H9 (cell line): ENCODE results near the gene CD47. TPM values are rescaled to one million over a fixed set of nuclear protein-coding genes. Genes with fewer than 3 reads are reported as not detected.

Experiments
- DNase-seq: peaks from one replicate; pipeline ENCODE4 v3.0.0-alpha.2; 2017
- H2AFZ ChIP-seq: one replicate; pipeline ENCODE4 v1.6.1; 2013; ENCODE audit warnings: mild to moderate bottlenecking, low read length, control low read depth, moderate library complexity
- H2AK5ac ChIP-seq: 2 replicates; pipeline ENCODE4 v1.6.1; 2013; ENCODE audit warnings: low read length, control low read depth, mixed read lengths; ENCODE audit not compliant: insufficient read length
- H2BK120ac ChIP-seq: one replicate; pipeline ENCODE4 v1.6.1; 2013; ENCODE audit warnings: low read depth, mild to moderate bottlenecking, low read length, control low read depth, inconsistent platforms; ENCODE audit not compliant: poor library complexity, severe bottlenecking
- H2BK12ac ChIP-seq: 2 replicates; pipeline ENCODE4 v1.6.1; 2013; ENCODE audit warnings: low read length, control low read depth, mixed read lengths, low read depth; ENCODE audit not compliant: insufficient read length
- H2BK15ac ChIP-seq: 2 replicates; pipeline ENCODE4 v1.6.1; 2013; ENCODE audit warnings: low read depth, low read length, control low read depth
- H2BK20ac ChIP-seq: one replicate; pipeline ENCODE4 v1.6.1; 2013; ENCODE audit warnings: low read depth, mild to moderate bottlenecking, low read length, control low read depth, inconsistent platforms; ENCODE audit not compliant: poor library complexity, severe bottlenecking
- H2BK5ac ChIP-seq: 2 replicates; pipeline ENCODE4 v1.6.1; 2013; ENCODE audit warnings: low read length, control low read depth, mixed read lengths; ENCODE audit not compliant: insufficient read length
- H3K14ac ChIP-seq: 2 replicates; pipeline ENCODE4 v1.6.1; 2013; ENCODE audit warnings: low read length, control low read depth; ENCODE audit not compliant: insufficient read depth
- H3K18ac ChIP-seq: 2 replicates; pipeline ENCODE4 v1.6.1; 2013; ENCODE audit warnings: low read depth, mild to moderate bottlenecking, mixed read lengths, low read length, control low read depth; ENCODE audit not compliant: insufficient read length
- H3K23ac ChIP-seq: 2 replicates; pipeline ENCODE4 v1.6.1; 2013; ENCODE audit warnings: low read length, control low read depth, mixed read lengths, low read depth; ENCODE audit not compliant: insufficient read length
- H3K23me2 ChIP-seq: 2 replicates; pipeline ENCODE4 v1.6.1; 2013; ENCODE audit warnings: low read depth, mild to moderate bottlenecking, mixed read lengths, low read length, control low read depth; ENCODE audit not compliant: insufficient read length, poor library complexity, severe bottlenecking
- H3K27ac ChIP-seq: 2 replicates; pipeline ENCODE4 v1.5.1; 2013; ENCODE audit warnings: low read length, control low read depth, mixed read lengths, low read depth; ENCODE audit not compliant: insufficient read length
- H3K27me3 ChIP-seq: 2 replicates; pipeline ENCODE4 v1.6.1; 2013; ENCODE audit warnings: low read length, control low read depth, inconsistent platforms; ENCODE audit not compliant: insufficient read depth
- H3K4ac ChIP-seq: 2 replicates; pipeline ENCODE4 v1.6.1; 2013; ENCODE audit warnings: low read depth, mild to moderate bottlenecking, control low read depth, inconsistent platforms, low read length, moderate library complexity
- H3K4me1 ChIP-seq: 2 replicates; pipeline ENCODE4 v1.6.1; 2013; ENCODE audit warnings: low read length, control low read depth, inconsistent platforms; ENCODE audit not compliant: insufficient read depth
- H3K4me2 ChIP-seq: 2 replicates; pipeline ENCODE4 v1.6.1; 2013; ENCODE audit warnings: low read length, control low read depth, mixed read lengths; ENCODE audit not compliant: insufficient read length, insufficient read depth
- H3K56ac ChIP-seq: 2 replicates; pipeline ENCODE4 v1.6.1; 2013; ENCODE audit warnings: low read depth, mild to moderate bottlenecking, mixed read lengths, low read length, control low read depth; ENCODE audit not compliant: insufficient read length
- H3K79me1 ChIP-seq: 2 replicates; pipeline ENCODE4 v1.6.1; 2013; ENCODE audit warnings: low read depth, mild to moderate bottlenecking, moderate library complexity, low read length, control low read depth, inconsistent platforms; ENCODE audit not compliant: insufficient read depth, poor library complexity, severe bottlenecking
- H3K79me2 ChIP-seq: 2 replicates; pipeline ENCODE4 v1.6.1; 2013; ENCODE audit warnings: low read length, control low read depth, inconsistent platforms; ENCODE audit not compliant: insufficient read depth
- H3K9ac ChIP-seq: 2 replicates; pipeline ENCODE4 v1.6.1; 2013; ENCODE audit warnings: low read length, control low read depth, mixed read lengths; ENCODE audit not compliant: insufficient read length; ENCODE audit errors: extremely low read depth
- H3K9me3 ChIP-seq: one replicate; pipeline ENCODE4 v1.6.1; 2013; ENCODE audit warnings: low read depth, low read length, inconsistent platforms; ENCODE audit not compliant: control insufficient read depth
- H3T11ph ChIP-seq: one replicate; pipeline ENCODE4 v1.6.1; 2013; ENCODE audit warnings: mild to moderate bottlenecking, low read length, control low read depth, inconsistent platforms
- H4K20me1 ChIP-seq: one replicate; pipeline ENCODE4 v1.6.1; 2013; ENCODE audit not compliant: control insufficient read depth, insufficient read length, insufficient read depth
- H4K5ac ChIP-seq: 2 replicates; pipeline ENCODE4 v1.6.1; 2013; ENCODE audit warnings: low read depth, mild to moderate bottlenecking, mixed read lengths, low read length, control low read depth; ENCODE audit not compliant: insufficient read length
- H4K8ac ChIP-seq: replicated peaks from 2 replicates; pipeline ENCODE4 v1.6.1; 2013; ENCODE audit warnings: low read length, control low read depth, mixed read lengths, low read depth; ENCODE audit not compliant: insufficient read length
- H4K91ac ChIP-seq: 2 replicates; pipeline ENCODE4 v1.6.1; 2013; ENCODE audit warnings: low read depth, mild to moderate bottlenecking, moderate library complexity, mixed read lengths, low read length, control low read depth; ENCODE audit not compliant: insufficient read length
- H3K27ac Mint-ChIP-seq, 3 experiments: 2 replicates in 2 of 3; 3 replicates in 1 of 3; pipeline ENCODE4 v1.8.0; 2020 to 2021; ENCODE audit warnings: mixed read lengths in 3 of 3, mild to moderate bottlenecking in 1 of 3, moderate library complexity in 1 of 3
- H3K27me3 Mint-ChIP-seq: 2 replicates; pipeline ENCODE4 v1.8.0; 2021; ENCODE audit warnings: low read depth, mild to moderate bottlenecking, moderate library complexity, mixed read lengths
- H3K36me3 Mint-ChIP-seq, 3 experiments: 2 replicates in 2 of 3; 3 replicates in 1 of 3; pipeline ENCODE4 v1.8.0; 2020 to 2021; ENCODE audit warnings: low read depth in 3 of 3, mixed read lengths in 3 of 3; ENCODE audit not compliant: insufficient read depth in 1 of 3
- H3K4me1 Mint-ChIP-seq, 2 experiments: 2 replicates each; pipeline ENCODE4 v1.8.0; 2020; ENCODE audit warnings: mixed read lengths in 2 of 2
- H3K4me3 Mint-ChIP-seq, 2 experiments: 2 replicates in 1 of 2; 3 replicates in 1 of 2; pipeline ENCODE4 v1.8.0; 2020 to 2021; ENCODE audit warnings: mild to moderate bottlenecking in 2 of 2, mixed read lengths in 2 of 2, moderate library complexity in 1 of 2
- H3K9me3 Mint-ChIP-seq, 2 experiments: 2 replicates in 1 of 2; 3 replicates in 1 of 2; pipeline ENCODE4 v1.8.0; 2020; ENCODE audit warnings: mild to moderate bottlenecking in 2 of 2, mixed read lengths in 2 of 2, moderate library complexity in 1 of 2
- WGBS: extraction: QIAGEN DNeasy Blood & Tissue Kit; methylation state at CpG from one replicate; pipeline ENCODE4 v1.1.7; 2013; ENCODE audit warnings: missing lambda C conversion rate, low lambda C conversion rate, mixed read lengths; ENCODE audit not compliant: insufficient read length; ENCODE audit errors: extremely low coverage; 5-methylcytosine and 5-hydroxymethylcytosine counted together
- total RNA-seq: library from RNA; stranded (reverse); gene quantifications from 2 replicates; pipeline ENCODE4 v1.2.1, GENCODE V29; 2021
- TF ChIP-seq, protein P1 (sequence below): fragments of 200-600 bp; sonication (generic); conservative IDR thresholded peaks from 3 replicates; pipeline ENCODE4 v1.8.0; 2021; ENCODE audit warnings: antibody characterized with exemption, mild to moderate bottlenecking

CD47 gene
- total RNA-seq, 1 experiment from 2014 or later, result 15.4 TPM

DNA sequence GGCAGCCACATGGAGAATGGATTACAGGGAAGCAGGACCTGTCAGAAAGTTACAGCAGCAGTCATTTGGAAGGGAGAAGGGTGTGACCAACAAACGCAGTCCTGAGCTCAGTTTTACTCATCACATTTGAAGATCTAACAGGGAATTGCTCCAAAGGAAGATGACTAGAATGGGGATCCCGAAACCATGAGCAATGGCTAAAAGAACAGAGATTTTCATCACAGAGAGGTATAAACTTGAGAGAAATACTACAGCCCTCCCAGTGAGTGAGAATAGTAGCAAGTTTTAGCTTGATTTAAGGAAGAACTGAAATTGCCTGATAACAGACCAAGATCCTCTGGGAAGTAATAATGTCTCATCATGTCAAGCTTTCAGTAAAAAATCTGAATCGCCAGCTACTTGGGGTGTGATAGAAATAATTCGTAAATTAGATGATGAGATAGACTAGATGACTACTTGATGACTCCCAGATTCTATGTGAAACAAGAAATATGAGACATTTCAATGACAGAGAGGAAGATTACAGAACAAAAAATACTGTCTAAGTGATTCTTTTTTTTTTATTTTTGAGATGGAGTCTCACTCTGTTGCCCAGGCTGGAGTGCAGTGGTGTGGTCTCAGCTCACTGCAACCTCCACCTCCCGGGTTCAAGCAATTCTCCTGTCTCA lies 16.9 kb downstream of the CD47 start:
- Histone ChIP-seq H3K9ac (no peak overlapping the region), H3K23me2 (no peaks in the 10 kb centered on the region), H3K27me3 (no peaks in the 10 kb centered on the region), H2AK5ac (no peak overlapping the region), H3K4me2 (no peak overlapping the region), H3K27ac (no peak overlapping the region), H4K91ac (no peak overlapping the region), H2BK20ac (no peak overlapping the region), H3K9me3 (no peaks in the 10 kb centered on the region), H2BK12ac (no peak overlapping the region), H4K8ac (no peak overlapping the region), H4K5ac (no peak overlapping the region), H4K20me1 (no peaks in the 10 kb centered on the region), H2BK5ac (no peak overlapping the region), H3K14ac (no peak overlapping the region), H2BK120ac (no peak overlapping the region), H3K79me1 (no peaks in the 10 kb centered on the region), H3K79me2 (no peaks in the 10 kb centered on the region), H3K18ac (no peak overlapping the region), H3T11ph (no peak overlapping the region), H3K23ac (no peak overlapping the region), H2AFZ (no peak overlapping the region), H2BK15ac (no peak overlapping the region), H3K56ac (no peak overlapping the region), H3K4me1 (no peaks in the 10 kb centered on the region; the same call in 1 of the 2 replicates), H3K4ac (no peak overlapping the region)
- no peak for DNase-seq
- peaks cover 10 to 12% of the 10 kb centered on the region in 2 experiments for H3K4me1 Mint-ChIP-seq
- no peaks in the 10 kb centered on the region for H3K9me3 Mint-ChIP-seq
- no peaks in the 10 kb centered on the region for H3K27me3 Mint-ChIP-seq
- WGBS, result no CpG with 5 or more reads among the region's 5 CpGs
- H3K36me3 Mint-ChIP-seq, result no peaks in the 10 kb centered on the region
- TF ChIP-seq, protein P1, sequence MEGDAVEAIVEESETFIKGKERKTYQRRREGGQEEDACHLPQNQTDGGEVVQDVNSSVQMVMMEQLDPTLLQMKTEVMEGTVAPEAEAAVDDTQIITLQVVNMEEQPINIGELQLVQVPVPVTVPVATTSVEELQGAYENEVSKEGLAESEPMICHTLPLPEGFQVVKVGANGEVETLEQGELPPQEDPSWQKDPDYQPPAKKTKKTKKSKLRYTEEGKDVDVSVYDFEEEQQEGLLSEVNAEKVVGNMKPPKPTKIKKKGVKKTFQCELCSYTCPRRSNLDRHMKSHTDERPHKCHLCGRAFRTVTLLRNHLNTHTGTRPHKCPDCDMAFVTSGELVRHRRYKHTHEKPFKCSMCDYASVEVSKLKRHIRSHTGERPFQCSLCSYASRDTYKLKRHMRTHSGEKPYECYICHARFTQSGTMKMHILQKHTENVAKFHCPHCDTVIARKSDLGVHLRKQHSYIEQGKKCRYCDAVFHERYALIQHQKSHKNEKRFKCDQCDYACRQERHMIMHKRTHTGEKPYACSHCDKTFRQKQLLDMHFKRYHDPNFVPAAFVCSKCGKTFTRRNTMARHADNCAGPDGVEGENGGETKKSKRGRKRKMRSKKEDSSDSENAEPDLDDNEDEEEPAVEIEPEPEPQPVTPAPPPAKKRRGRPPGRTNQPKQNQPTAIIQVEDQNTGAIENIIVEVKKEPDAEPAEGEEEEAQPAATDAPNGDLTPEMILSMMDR, result no peak
- no peak overlapping the region for H3K27ac Mint-ChIP-seq
- H3K4me3 Mint-ChIP-seq, result no peak overlapping the region
